ENCODE data around the gene COA6. TPM values are rescaled to one million over a fixed set of nuclear protein-coding genes. Genes with fewer than 3 reads are reported as not detected.

The COA6 gene
- total and polyA plus RNA-seq, 10 of the 15 experiments (the other 5 are each of a cell fraction or from before 2014, with no cell fraction given) = 49.9 to 178 (median 71.5) TPM

GRCh38 chr1:234326497-234327366, 46.5 kb upstream of the COA6 start (continued):
- no peak; the same call in 1 of the 2 replicates for TF ChIP-seq ZSCAN29 (IDR thresholded peaks at IDR 0.05)
- TF ChIP-seq SMC3 (IDR thresholded peaks at IDR 0.05; ENCODE audit: borderline replicate concordance, low read length) = peak; percentile 70; the same call in 1 of the 2 replicates
- no peak for TF ChIP-seq POU2F2 (IDR thresholded peaks at IDR 0.05; ENCODE audit: borderline replicate concordance, low read depth, low read length)
- no peak for TF ChIP-seq STAT3 (IDR thresholded peaks at IDR 0.05; ENCODE audit: low read depth, low read length)
- TF ChIP-seq STAT1 (conservative IDR thresholded peaks at IDR 0.05) = no peak
- TF ChIP-seq PAX8 (IDR thresholded peaks at IDR 0.05) = no peak
- TF ChIP-seq HDGF (IDR thresholded peaks at IDR 0.05) = no peak
- no peak for TF ChIP-seq BMI1 (IDR thresholded peaks at IDR 0.05; ENCODE audit: borderline replicate concordance)
- TF ChIP-seq BCL3 (IDR thresholded peaks at IDR 0.05; ENCODE audit: borderline replicate concordance, insufficient read depth, low read depth, low read length, poor library complexity, severe bottlenecking) = no peak
- TF ChIP-seq POLR2A (IDR thresholded peaks at IDR 0.05; ENCODE audit: low read depth, low read length) = no peak
- no peak for TF ChIP-seq DPF2 (IDR thresholded peaks at IDR 0.05)
- no peak for TF ChIP-seq ELK1 (IDR thresholded peaks at IDR 0.05; ENCODE audit: low read depth, low read length)
- TF ChIP-seq GATAD2B (conservative IDR thresholded peaks at IDR 0.05; ENCODE audit: low read depth) = 0 out of 2 replicates have a peak, but pooled peaks have one; percentile 39
- TF ChIP-seq ZNF207 (IDR thresholded peaks at IDR 0.05; ENCODE audit: borderline replicate concordance) = no peak
- TF ChIP-seq MXI1 (IDR thresholded peaks at IDR 0.05; ENCODE audit: low read depth, low read length) = no peak
- no peak for TF ChIP-seq JUND (IDR thresholded peaks at IDR 0.05; ENCODE audit: low read depth, low read length)
- TF ChIP-seq SIN3A (IDR thresholded peaks at IDR 0.05; ENCODE audit: low read depth, low read length) = no peak
- no peak for TF ChIP-seq NR2C2 (IDR thresholded peaks at IDR 0.05; ENCODE audit: borderline replicate concordance, control insufficient read depth, insufficient read length, low read depth)
- TF ChIP-seq ZNF592 (IDR thresholded peaks at IDR 0.05) = no peak
- 0 out of 2 replicates have a peak, but pooled peaks have one; percentile 35 for TF ChIP-seq NKRF (conservative IDR thresholded peaks at IDR 0.05)
- 0 out of 2 replicates have a peak, but pooled peaks have one; percentile 38 for TF ChIP-seq CBX5 (IDR thresholded peaks at IDR 0.05; ENCODE audit: low read depth)
- TF ChIP-seq MYB (IDR thresholded peaks at IDR 0.05; ENCODE audit: borderline replicate concordance, low read depth, low read length) = no peak
- no peak for TF ChIP-seq MTA3 (IDR thresholded peaks at IDR 0.05; ENCODE audit: borderline replicate concordance, low read length)

Measured in GM12878 (cell line).